GM19468 (cell line): Measurements from ENCODE around the gene MRNIP.

ENCODE experiments used
- ATAC-seq: cut with Tn5 transposase; IDR thresholded peaks from one replicate; pipeline ENCODE4 v1.9.1; 2021; ENCODE audit warnings: mild to moderate bottlenecking, moderate library complexity, moderate number of reproducible peaks; ENCODE audit not compliant: unreplicated experiment; ENCODE audit errors: extremely low read depth

The MRNIP gene

GRCh38 chr5:179812997-179813607 is 45.5 kb downstream of the MRNIP start:
- no peak for ATAC-seq

GRCh38 chr5:179812135-179812825 is 46.3 kb downstream of the MRNIP start:
- no peak for ATAC-seq

- no peak for ATAC-seq
These were observed 52.2 kb downstream of the MRNIP start, which contains the start of gene MGAT4B for GRCh38 chr5:179806250-179807048. Gene MGAT4B, minus strand, starts transcription at chr5:179806866. Its CDS starts 283 bp downstream, at chr5:179806583.

DNA sequence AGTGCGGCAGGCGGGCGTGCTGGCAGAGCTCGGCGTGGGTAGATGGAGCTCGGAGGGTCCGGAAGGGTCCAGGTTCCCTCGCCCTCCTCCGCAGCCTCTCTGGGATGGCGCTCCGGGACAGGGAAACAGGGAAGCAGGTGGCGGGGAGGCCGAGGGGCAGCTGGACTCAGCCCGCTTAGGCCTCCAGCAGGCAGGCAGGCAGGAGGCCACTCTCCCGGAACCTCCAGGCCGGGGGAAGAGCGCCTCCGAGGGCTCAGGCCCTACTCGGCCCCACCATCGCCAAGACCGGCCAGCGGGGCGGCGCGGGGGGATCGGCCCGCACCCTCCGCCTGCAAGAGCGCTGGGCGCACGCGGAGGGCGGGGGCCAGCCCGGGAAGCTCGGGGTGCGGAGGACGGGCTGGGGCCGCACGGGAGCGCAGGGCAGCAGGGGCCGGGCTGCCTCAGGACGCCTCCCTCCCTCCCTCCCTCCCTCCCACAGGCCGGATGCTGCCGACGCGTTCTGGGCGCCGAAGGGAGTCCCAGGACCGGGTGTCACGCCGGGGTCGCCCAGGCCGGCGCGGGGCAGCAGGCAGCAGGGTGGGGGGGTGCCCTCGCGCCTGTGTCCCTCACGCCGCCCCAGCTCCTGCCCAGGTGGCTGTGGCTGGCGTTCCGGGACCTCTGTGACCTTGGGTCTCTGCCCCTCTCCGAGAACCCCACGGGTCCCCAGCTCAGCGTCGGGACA is 52.9 kb downstream of the MRNIP start:
- ATAC-seq: no peak

DNA sequence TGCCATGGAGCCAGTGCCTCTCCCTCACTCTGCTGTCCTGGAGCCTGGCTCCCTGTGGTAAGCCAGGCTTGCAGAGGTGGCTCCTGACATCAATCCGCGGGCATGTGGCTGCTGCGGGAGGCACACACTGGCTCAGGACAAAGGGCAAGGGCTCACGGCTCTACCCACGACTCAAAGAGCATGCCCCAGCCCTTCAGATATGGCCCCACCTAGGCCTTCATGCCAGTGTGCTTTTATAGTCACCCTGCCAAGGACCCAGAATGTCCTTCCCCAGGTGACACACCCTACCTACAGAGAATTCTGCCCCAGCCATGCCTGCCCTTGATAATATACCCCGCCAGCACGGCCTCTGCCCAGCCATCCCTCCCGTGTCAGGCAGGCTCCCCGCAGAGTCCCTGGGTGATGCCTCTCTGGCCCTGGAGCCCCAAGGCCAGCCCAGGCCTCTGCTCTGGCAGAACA is 53.5 kb downstream of the MRNIP start:
- ATAC-seq: no peak

- ATAC-seq: no peak
These were observed 54.1 kb downstream of the MRNIP start for GRCh38 chr5:179804555-179804947.

DNA sequence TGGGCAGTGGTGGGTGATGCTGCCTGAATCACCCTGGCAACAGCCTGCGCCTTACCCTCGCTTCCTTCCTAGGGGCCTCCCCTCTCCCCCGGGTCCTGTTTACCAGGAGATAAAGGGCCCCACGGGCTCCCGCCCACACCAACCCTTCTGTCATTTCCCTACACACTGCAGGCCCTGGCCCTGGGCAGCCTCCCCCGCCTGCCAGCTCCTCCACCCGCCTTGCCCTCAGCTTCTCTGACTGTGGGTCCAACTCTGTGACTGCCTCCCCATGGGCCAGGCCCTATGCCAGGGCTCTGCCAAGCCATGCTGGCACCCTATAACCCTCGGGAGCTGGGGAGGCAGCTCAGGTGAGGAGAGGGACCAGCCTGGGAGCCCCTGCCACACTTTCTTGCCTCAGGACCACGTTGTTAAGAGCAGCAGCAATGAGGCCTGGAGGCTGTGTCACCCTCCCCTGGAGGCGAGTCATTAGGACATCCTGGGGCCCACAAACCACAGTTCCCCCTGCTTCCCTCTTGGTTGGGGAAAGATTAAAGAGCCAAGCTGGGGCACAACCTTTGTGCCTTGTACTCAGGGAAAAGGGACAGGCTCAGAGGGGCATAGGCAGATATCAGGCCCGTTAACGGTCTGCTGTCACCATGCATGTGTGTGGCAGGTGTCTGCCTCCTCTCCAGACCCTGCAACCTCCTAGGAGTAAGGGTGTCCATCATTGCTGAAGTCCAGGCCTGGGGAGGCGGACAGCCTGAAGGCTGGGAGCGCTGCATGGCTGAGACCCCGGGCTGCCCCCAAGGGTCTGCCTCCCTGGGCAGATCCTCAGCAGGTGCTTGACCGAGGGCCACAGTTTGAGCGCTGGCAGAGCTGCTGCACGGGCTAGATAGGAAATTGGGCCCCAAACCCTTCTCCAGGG is 54.7 kb downstream of the MRNIP start:
- no peak for ATAC-seq

DNA sequence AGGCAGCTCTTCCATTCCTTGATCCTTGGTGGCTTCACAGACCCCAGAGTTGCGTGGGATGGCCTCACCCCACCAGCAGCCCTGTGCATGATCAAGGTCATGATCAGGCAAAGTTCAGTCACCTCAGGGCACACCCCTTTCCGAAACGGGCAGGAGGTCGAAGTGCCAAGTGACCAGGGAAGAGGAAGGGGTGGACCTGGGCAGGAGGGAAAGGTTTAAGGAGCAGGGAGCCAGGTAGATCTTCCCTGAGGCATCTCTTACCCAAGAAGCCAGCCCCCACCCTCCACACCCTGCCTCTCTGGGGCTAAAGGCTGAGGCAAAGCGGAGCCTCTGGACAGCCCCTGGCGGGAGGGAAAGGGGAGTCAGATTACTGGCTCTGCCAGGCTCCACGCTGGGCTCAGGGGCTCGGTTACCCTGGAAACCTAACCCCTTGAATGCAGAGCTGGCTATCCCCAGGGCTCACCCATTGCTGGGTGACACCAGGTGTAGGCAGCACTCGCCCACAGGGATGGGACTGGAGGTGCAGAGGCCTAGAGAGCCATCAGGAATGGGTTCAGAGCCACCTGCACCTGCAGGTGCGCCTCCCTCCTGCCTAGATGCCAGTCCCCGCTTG is 55.6 kb downstream of the MRNIP start:
- ATAC-seq: no peak

DNA sequence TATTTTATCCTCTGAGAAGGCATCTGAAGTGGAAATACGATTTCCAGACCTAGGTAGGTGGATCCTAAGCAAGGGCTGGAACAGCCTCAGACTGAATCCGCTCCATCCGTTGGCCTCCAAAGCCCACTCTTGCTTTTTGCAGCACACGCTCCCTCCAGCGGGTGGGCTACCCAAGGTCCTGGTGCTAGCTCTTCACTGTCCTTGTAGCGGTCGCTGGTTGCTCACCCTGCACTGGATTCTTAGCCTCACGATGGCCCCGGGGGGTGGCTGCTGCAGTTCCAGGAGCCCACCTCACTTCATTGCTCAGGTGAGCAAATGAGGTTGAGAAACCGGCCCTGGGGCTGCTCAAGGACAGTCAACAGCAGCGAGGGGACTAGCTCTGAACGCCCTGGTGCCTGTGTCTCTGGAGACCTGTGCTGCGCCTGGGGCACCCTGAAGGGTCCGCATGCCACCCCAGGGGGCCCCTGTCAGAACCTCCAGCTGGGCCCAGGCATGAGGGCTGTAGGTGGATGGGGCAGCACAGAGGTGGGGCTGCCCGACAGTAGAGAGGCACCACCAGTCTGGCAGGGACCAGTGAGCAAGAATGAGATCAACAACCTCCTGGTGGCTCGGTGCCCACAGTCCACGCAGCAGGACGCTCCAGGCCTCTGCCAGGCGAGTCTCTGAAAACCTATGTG is 56.3 kb downstream of the MRNIP start:
- ATAC-seq: no peak

- ATAC-seq: peak; percentile 31
These were observed 57.1 kb downstream of the MRNIP start for GRCh38 chr5:179801304-179802206.

DNA sequence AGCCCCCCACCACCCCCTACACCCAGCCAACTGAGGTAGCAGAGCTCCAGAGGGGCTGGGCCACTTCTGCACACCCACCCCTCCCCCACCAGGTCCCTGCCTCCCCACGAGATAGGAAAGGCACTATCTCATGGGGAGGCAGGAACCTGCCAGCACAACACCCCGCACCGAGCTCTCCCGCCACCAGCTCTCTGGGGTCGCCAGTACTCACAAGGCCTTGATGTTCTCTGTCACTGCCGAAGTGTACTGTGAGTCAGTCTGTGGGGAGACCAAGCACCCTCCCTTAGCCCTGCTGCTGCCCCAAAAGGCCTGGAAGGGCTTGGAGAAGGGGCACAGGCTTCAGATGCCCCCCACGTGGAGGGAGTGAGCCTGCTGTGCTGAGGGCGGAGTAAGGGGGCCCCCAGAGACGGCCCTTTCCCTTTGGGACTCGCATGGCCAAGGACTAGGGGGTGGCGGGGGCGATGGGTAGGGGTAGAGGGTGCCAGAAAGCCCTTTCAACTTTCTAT is 57.9 kb downstream of the MRNIP start:
- no peak for ATAC-seq

GRCh38 chr5:179800071-179800695 is 58.4 kb downstream of the MRNIP start:
- ATAC-seq: no peak

DNA sequence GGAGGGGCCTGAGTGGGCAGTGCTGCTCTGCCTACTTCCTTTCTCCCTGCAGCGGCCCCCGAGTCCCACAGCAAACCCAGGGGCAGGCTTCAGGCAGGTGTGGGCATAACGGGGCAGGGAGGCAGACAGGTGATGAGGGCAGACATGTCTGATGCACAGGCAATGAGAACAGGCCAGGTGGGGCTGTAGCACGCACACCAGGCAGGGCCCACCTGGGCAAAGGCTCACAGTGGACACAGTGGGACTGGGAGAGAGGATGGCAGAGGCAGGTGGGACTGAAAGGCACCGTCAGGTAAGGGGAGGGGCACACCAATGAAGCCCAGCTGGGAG is 59.0 kb downstream of the MRNIP start:
- no peak for ATAC-seq

GRCh38 chr5:179798771-179799643 is 59.6 kb downstream of the MRNIP start:
- ATAC-seq: no peak

GRCh38 chr5:179798144-179798770 is 60.4 kb downstream of the MRNIP start:
- no peak for ATAC-seq

- ATAC-seq: no peak
These were observed 60.9 kb downstream of the MRNIP start for GRCh38 chr5:179797741-179798140.
